GM18909 (cell line): ENCODE data around the gene RASAL2.
"Not testable (repeated sequence)": the region's sequence is repeated elsewhere in the genome, so short reads cannot be mapped to it uniquely, and the experiment has no call there.

Experiments
- ATAC-seq: cut with Tn5 transposase; IDR thresholded peaks from one replicate; pipeline ENCODE4 v1.9.1; 2021; ENCODE audit warnings: mild to moderate bottlenecking; ENCODE audit not compliant: unreplicated experiment, poor library complexity

The RASAL2 gene

DNA sequence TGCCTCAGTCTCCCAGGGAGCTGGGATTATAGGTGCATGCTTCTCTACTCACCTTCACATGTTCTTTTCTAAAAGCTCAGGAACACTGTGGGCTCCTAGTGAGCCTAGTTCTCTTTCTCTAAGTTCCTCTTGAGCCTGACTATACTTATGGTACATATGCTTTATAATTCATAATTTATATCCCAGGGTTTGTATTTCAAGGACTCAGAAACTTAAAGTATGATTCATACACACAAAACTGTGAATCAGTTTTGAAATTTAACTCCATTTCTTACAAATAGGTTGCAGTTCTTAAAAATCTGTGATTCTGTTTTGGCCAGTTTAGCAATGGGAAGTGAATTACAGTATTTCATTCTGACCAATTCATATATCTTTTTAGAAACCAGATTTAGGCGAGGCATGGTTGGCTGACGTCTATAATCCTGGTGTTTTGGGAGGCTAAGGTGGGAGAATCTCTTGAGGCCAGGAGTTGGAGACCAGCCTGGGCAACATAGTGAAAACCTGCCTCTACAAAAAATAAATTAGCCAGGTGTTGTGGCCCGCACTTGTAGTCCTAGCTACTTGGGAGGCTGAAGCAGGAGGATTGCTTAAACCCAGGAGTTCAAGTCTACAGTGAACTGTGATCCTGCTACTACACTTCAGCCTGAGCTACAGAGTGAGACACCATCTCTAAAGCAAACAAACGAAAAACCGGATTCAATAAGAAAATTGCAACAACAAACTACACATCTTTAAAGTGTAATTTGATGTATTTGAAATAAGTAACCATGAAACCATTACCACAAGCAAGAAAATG lies 15.6 kb downstream of the RASAL2 start:
- no peak for ATAC-seq

DNA sequence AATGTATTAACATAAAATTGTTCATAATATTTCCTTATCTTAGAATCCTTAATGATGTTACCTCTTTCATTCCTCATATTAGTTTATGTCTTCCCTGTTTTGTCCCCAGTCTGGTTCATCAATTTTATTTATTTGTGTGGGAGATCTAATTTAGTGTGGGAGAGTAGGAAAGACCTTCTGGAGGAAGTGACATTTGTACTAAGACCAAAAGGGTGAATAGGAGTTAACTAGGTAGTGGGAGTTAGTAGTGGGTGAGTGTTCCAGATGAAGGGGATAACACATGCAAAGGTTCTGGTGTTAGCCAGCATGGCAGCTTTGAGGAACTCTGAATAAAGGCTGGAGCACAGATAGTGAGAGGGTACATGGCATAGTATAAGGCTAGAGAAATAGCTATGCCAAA lies 21.4 kb downstream of the RASAL2 start:
- no peak for ATAC-seq

DNA sequence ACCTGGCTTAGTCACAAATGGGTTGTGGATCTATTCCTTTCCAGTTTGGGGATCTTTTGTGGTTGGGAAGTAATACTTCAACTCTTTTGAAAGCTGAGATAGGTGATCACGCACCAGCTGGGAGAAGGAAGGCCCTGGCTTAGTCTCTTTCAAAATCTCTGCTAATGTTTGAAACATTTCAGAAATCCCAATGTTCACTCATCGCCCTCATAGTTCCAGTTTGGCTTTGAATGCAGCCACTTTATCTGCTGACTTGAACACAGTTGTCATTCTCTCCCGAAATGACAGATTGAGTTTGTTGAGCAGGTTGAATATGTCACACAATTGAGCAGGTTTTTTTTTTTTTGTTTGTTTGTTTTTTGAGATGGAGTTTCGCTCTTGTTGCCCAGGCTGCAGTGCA lies 24.6 kb downstream of the RASAL2 start:
- ATAC-seq, result no peak

- ATAC-seq, result no peak
Observed at GRCh38 chr1:178119628-178120027, 25.7 kb downstream of the RASAL2 start.

GRCh38 chr1:178120088-178120487 lies 26.2 kb downstream of the RASAL2 start:
- no peak for ATAC-seq

DNA sequence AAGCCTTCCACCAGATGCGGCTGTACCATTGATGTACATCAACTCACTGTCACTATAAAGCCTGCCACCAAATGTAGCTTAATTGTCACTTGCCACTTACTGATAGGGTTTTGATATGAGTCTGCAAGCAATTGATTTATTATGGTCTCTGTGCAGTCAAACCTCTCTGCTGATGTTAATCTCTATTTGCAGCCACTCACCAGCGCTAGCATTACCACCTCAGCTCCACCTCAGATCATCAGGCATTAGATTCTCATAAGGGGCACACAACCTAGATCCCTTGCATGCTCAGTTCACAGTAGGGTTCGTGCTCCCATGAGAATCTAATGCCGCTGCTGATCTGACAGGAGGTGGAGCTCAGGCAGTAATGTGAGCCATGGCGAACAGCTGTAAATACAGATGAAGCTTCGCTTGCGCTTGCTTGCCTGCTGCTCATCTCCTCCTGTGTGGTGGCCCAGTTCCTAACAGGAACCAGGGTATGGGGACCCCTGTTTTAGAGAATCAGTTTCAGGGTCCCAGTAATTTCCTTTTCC lies 26.7 kb downstream of the RASAL2 start:
- not testable (repeated sequence) for ATAC-seq

DNA sequence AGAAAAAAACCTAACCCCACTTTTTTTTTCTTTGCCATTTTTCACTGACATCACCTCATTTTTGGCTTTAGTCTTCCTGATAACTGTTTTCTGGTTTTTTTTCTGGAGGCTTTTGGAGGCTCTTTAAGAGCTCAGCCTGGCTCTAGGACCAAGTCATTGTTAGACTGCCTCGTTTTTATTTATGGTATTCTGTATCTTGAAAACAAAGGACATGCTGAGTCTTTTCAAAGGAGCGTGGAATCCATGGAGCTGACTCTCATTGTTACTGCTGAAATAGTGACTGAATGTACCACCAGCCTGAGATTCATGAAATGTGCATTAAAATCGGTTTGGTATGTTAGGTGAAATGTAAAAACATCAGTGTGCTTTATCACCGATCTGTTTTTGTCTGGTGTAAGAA lies 28.0 kb downstream of the RASAL2 start:
- ATAC-seq, result no peak

DNA sequence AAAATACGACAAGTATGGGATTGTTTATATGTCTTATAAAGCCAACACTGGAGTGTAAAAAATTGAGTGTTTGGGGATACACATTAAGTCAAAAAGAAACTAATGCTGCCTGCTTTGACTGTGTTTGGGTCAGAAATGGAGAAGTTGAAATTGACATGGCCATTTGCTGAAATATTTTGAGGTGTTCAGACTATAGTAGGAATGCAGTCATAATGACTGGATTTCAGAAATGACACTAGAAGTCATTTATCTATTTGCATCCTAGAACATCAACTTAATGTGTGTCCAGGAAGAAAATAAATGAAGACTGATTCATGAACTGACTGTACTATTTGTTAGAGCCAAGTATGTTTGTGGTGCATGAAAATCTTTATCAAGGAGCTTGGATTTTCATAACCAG lies 28.4 kb downstream of the RASAL2 start:
- ATAC-seq, result no peak

DNA sequence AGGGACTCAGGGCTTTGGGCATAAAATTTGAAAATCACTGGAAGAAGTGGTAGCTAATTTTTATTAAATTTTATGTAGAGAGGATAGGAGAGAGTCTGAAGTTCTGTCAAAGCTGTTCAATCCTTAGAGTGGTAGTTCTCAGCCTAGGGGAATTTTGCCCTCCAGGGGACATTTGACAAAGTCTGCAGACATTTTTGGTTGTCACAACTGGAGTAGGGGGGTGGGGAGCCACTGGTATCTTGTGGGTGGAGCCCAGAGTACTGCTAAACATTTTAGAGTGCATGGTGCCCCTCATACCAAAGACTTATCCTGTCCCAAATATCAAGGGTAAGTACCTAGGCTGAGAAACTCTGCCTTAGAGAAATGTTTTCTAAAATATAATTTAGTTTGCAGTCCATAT lies 30.2 kb downstream of the RASAL2 start:
- ATAC-seq, result no peak

GRCh38 chr1:178126261-178126660 lies 32.4 kb downstream of the RASAL2 start:
- no peak for ATAC-seq

DNA sequence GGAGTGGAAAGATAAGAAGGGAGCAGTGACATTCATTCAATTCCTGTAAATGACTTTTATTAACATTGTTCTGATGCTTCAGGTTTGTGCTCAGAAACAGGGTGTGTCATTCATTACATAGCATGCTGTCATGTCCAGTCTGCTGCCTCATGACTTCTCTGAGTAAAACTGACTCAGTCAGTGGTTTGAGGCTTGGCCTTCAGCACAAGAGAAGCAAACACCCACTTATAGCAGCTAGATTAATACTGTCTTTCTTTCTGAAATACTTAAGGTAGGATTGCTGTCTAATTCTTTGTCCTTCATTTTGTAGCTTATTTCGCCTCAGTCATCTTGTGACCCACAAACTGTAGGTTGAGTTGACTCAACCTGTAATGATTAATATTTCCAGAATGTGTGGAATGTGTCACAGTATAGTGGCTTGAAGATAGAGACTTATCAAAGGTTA lies 32.9 kb downstream of the RASAL2 start:
- ATAC-seq, result no peak

DNA sequence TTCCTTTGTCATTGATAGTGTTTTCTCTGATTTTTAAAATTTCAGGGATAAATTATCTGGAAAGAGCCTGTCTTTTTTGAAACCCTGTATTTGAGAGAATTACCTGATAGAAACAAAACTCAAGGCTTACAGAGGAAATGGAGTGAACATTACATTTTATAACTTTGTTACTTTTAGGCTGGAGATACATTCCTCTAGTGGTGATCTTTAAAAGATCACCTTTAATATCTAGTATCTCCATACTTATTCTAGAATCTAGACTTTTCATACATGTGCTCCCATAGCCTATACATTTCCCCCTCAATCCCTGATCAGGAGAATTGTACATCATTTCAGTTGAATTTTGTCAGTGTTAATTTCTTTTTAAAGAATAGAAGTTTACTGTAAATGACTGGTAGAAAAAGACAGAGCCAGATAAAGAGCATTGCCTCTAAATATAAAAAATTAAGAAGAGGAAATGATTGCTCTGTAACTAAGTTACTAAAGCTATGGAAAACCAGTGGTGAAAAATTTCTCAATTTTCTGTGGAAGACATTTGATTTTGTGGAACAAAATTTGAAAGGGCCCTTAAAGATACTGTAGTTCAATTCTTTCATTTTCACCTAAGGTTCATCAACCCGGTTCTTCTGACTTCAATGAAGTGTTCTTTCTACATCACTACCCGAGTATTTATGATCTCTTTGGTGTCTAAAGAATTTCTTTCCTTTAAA lies 33.7 kb downstream of the RASAL2 start:
- no peak for ATAC-seq

- ATAC-seq, result no peak
Observed at GRCh38 chr1:178133239-178133989, 39.5 kb downstream of the RASAL2 start.

DNA sequence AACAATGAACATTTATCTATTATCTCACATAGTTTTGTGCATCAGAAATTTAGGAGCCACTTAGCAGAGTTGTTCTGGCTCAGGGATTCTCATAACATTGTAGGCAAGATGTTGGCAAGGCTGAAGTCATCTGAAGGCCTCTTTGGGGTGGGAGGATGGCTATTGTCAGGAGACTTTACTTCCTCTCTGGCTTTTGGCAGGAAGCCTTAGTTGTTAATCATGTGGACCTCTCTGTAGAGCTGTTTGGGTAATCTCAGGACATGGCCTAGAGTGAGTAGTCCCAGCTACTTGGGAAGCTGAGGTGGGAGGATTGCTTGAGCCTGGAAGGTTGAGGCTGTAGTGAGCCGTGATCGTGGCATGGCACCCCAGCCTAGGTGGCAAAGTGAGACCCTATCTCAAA lies 40.2 kb downstream of the RASAL2 start:
- ATAC-seq, result no peak

DNA sequence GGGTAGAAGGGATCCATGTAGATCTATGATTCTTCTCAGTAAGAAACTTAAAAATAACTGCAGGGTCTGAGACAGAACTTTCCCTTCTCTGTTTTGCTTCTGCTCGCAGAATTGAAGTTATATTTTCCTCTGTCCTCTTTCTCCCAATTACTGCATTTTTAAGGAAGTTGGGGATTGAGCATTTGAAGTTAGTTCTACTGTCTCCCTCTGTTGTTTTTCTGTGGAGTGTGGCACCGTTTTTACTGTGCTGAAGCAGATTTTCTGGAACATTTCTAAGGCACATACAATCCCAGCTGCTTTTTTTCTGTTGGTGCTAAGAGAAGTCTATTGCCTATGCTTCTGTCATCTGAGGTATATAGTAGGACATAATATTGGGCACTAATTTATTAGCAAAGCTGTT lies 43.3 kb downstream of the RASAL2 start:
- ATAC-seq, result no peak

DNA sequence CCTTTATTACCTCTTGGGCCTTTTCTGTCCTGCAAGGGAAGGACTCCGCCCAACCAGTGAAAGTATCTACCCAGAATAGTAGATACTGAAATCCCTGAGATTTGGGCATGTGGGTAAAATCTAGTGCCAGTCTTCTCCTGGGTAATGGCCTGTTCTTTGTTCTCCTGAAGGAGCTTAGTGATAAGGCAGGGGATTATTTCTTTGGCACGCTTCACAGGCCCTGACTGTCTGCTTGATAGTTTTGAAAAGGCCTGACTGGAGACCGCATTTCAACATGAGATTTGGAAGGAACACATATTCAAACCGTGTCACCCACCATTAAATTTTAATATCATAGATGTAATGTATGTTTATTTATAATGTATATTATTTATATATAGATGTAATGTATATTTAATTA lies 48.9 kb downstream of the RASAL2 start:
- no peak for ATAC-seq

GRCh38 chr1:178143730-178144690 lies 50.1 kb downstream of the RASAL2 start:
- ATAC-seq, result no peak

- no peak for ATAC-seq
Observed at GRCh38 chr1:178145605-178146004, 51.7 kb downstream of the RASAL2 start.

DNA sequence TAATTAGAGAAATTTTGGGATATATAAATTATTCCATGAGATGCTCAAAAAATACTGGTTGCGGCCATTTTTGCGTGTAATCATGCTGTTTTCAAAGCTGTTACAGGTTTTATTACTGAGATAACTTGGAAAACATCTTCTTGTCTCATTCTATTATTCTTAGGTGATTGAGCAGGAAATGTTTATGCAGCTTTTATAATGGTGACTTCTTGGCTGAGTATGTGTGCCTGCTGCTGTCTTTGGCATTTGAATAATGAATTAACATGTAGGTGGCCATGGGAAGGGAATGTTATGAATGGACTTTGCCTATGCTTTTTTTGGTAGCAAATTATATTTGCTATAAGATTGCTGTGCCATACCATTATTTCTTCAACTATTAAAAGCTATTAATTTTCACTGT lies 52.5 kb downstream of the RASAL2 start:
- ATAC-seq, result no peak

GRCh38 chr1:178150610-178151009 lies 56.7 kb downstream of the RASAL2 start:
- ATAC-seq, result no peak
